Right lobe of liver (tissue), 6 donors: ENCODE data around the gene SNRNP35. TPM values are rescaled to one million over a fixed set of nuclear protein-coding genes. Genes with fewer than 3 reads are reported as not detected.

Experiments
- ATAC-seq, 4 donors: fragments of 200-7000 bp; cut with Tn5 transposase; one replicate each; pipeline ENCODE4 v1.9.1; 2020; ENCODE audit warnings: mild to moderate bottlenecking in 4 of 4, moderate library complexity in 4 of 4
- DNase-seq, 3 donors: peaks; one replicate each; pipeline ENCODE4 v3.0.0-alpha.2; 2020
- H3K27ac ChIP-seq, 3 donors: fragments of 200-600 bp; one replicate each; pipeline ENCODE4 v1.8.0; 2022
- H3K27me3 ChIP-seq, 2 donors: fragments of 200-600 bp; one replicate each; pipeline ENCODE4 v1.8.0; 2022
- H3K36me3 ChIP-seq, 4 donors: fragments of 200-600 bp; sonication (generic) in 1 of 4; one replicate each; pipeline versions ENCODE4 v1.5.1 to v1.8.0; 2017 to 2022; ENCODE audit warnings: control low read depth in 1 of 4
- H3K4me1 ChIP-seq, 4 donors: fragments of 200-600 bp; sonication (generic) in 1 of 4; one replicate each; pipeline versions ENCODE4 v1.5.1 to v1.8.0; 2017 to 2022; ENCODE audit warnings: control low read depth in 1 of 4
- H3K4me3 ChIP-seq, 3 donors: fragments of 200-600 bp; one replicate each; pipeline ENCODE4 v1.8.0; 2022
- H3K9me3 ChIP-seq, 4 donors: fragments of 200-600 bp; sonication (generic) in 1 of 4; one replicate each; pipeline versions ENCODE4 v1.5.1 to v1.8.0; 2017 to 2022; ENCODE audit warnings: control low read depth in 1 of 4
- POLR2A ChIP-seq: fragments of 450-650 bp; IDR thresholded peaks from one replicate; pipeline ENCODE4 v1.6.1; 2017; ENCODE audit warnings: antibody characterized with exemption, mild to moderate bottlenecking
- WGBS: methylation state at CpG from one replicate; pipeline ENCODE4 v1.1.6; 2018; ENCODE audit warnings: low coverage, low lambda C conversion rate; ENCODE audit not compliant: insufficient coverage; ENCODE audit errors: missing lambda C conversion rate; 5-methylcytosine and 5-hydroxymethylcytosine counted together
- intact Hi-C, 2 donors: fragments of 100-400 bp; cut with DNase I; formaldehyde crosslinking; loops; one replicate each; pipeline versions ENCODE4 v1.11.2 to v1.14.1; 2022
- small RNA-seq, 2 experiments: library from RNA; depleted of rRNA; stranded (forward); fragments of <200 nt; gene quantifications; one replicate each; pipeline ENCODE3, GENCODE V24; 2016
- total RNA-seq, 6 experiments: library from RNA; depleted of rRNA in 2 of 6; stranded (reverse); fragments of >200 nt in 2 of 6; fragmentation: NEBNext Ultra II Directional in 3 of 6; extraction: Animal tissue kit (Norgen Biotek cat#: 25700) in 3 of 6; gene quantifications; one replicate each; pipeline versions ENCODE4 v1.1.0 to v1.2.4, GENCODE V29; 2016 to 2023
- TF ChIP-seq, protein P1 (sequence below), 4 donors: fragments of 200-600 bp in 3 of 4; fragments of 450-650 bp in 1 of 4; IDR thresholded peaks; one replicate each; pipeline versions ENCODE4 v1.5.1 to v1.8.0; 2016 to 2022; ENCODE audit warnings: antibody characterized with exemption in 4 of 4, mild to moderate bottlenecking in 2 of 4
- donor health status: DM: no; HTN: yes; CAD: no.
- donor health status: DM: no; HTN: no; CAD: no.
- donor health status: DM: no; HTN: no; CAD: no.
- donor health status: DM: no; HTN: yes; CAD: no.
- donor health status: DM: no; HTN: yes; CAD: no.

SNRNP35 gene
- total RNA-seq, 6 experiments from 2014 or later: 7.8 to 10.3 (median 9.5) TPM

DNA sequence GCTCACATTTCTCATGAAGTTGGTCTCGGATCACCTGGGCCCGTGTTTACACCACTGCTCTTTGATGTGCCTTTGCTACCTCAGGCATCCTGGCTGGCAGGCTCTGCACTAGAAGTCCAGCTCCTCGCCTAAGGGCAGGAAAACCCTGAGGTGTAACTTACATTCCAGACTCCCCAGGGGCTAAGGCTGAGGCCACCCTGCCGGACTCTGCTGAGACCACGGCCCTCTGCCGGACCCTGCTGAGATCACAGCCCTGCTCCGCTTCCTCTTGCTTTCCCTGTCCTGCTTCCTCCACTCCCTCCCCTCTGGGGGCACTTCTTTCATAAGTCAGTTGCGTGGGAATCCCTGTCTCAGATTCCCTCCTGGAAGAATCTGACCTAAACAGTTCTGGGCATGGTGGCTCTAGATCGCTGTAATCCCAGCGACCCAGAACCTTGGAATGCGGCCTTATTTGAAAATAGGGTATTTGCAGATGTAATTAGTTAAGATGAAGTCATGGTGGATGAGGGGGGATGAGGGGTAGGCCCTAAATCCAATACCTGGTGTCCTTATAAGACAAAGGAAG, 58.4 kb downstream of the SNRNP35 start:
- WGBS: 90% methylated on average over 9 of the region's 11 CpGs
- no peak for DNase-seq
- Histone ChIP-seq H3K36me3 (peaks cover 0 to 24% (median 3%) of the 10 kb centered on the region in 4 donors), H3K4me3 (no peak overlapping the region), H3K27me3 (no peaks in the 10 kb centered on the region), H3K9me3 (no peaks in the 10 kb centered on the region), H3K27ac (no peak overlapping the region), H3K4me1 (no peaks in the 10 kb centered on the region)
- intact Hi-C loops: no loop called here
- no peak for ATAC-seq
- no peak for TF ChIP-seq POLR2A
- TF ChIP-seq, protein P1, sequence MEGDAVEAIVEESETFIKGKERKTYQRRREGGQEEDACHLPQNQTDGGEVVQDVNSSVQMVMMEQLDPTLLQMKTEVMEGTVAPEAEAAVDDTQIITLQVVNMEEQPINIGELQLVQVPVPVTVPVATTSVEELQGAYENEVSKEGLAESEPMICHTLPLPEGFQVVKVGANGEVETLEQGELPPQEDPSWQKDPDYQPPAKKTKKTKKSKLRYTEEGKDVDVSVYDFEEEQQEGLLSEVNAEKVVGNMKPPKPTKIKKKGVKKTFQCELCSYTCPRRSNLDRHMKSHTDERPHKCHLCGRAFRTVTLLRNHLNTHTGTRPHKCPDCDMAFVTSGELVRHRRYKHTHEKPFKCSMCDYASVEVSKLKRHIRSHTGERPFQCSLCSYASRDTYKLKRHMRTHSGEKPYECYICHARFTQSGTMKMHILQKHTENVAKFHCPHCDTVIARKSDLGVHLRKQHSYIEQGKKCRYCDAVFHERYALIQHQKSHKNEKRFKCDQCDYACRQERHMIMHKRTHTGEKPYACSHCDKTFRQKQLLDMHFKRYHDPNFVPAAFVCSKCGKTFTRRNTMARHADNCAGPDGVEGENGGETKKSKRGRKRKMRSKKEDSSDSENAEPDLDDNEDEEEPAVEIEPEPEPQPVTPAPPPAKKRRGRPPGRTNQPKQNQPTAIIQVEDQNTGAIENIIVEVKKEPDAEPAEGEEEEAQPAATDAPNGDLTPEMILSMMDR (IDR thresholded peaks at IDR 0.05): no peak

Small RNAs within 50 kb of the gene (small RNA-seq; reads per million reads assigned to genes)
- 0 reads per million in 2 experiments for gene AC145423.2

Other genes starting within 250 kb of the SNRNP35 start
- gene MPHOSPH9, start 225.0 kb upstream of the SNRNP35 start, total RNA-seq: 10 to 100 TPM; 14.5 to 25.7 (median 19.1) TPM
- gene MTRFR, start 224.7 kb upstream of the SNRNP35 start, total RNA-seq: 1 to 10 TPM; 6.5 to 8.6 (median 7.4) TPM
- 10 to 100 TPM; 24.9 to 44.0 (median 33.0) TPM for gene CDK2AP1, start 186.3 kb upstream of the SNRNP35 start, total RNA-seq
- 10 to 100 TPM; 11.5 to 15.7 (median 13.2) TPM for gene SBNO1, start 93.3 kb upstream of the SNRNP35 start, total RNA-seq
- gene KMT5A, start 74.0 kb upstream of the SNRNP35 start, total RNA-seq: 10 to 100 TPM; 13.1 to 17.6 (median 13.7) TPM
- gene RILPL2, start 21.5 kb upstream of the SNRNP35 start, total RNA-seq: 1 to 10 TPM; 1.6 to 2.7 (median 1.8) TPM
- gene RILPL1, start 75.6 kb downstream of the SNRNP35 start, total RNA-seq: 1 to 10 TPM; 3.2 to 7.5 (median 5.3) TPM
- 100 to 1,000 TPM; 197 to 282 (median 215) TPM for gene TMED2, start 126.4 kb downstream of the SNRNP35 start, total RNA-seq
- 10 to 100 TPM in 3 of 6 experiments, 1 to 10 TPM in 3; 6.4 to 33.3 (median 10.5) TPM for gene DDX55, start 144.0 kb downstream of the SNRNP35 start, total RNA-seq
- gene EIF2B1, start 175.5 kb downstream of the SNRNP35 start, total RNA-seq: 100 to 1,000 TPM in 1 of 6 experiments, 10 to 100 TPM in 5; 19.3 to 137 (median 22.2) TPM
- gene GTF2H3, start 175.7 kb downstream of the SNRNP35 start, total RNA-seq: 10 to 100 TPM; 10.9 to 15.6 (median 13.9) TPM
- gene TCTN2, start 213.0 kb downstream of the SNRNP35 start, total RNA-seq: 1 to 10 TPM in 2 of 6 experiments, under 1 TPM in 4; 0.61 to 1.2 (median 0.88) TPM